CD4-positive, alpha-beta T cell (primary cell): ENCODE results near the gene NFAM1. TPM values are rescaled to one million over a fixed set of nuclear protein-coding genes. Genes with fewer than 3 reads are reported as not detected.

Experiments
- ATAC-seq: fragments of 200-7000 bp; cut with Tn5 transposase; one replicate; pipeline ENCODE4 v1.10.0; 2022; ENCODE audit warnings: mild to moderate bottlenecking; ENCODE audit not compliant: poor library complexity
- CTCF ChIA-PET: fragments of 350-600 bp; sonication (Branson Sonifier 250); formaldehyde crosslinking; loops from one replicate; lab custom pipeline; 2021; ENCODE audit warnings: antibody characterized with exemption, inconsistent platforms; lab: Charles Lee
- POLR2A ChIA-PET: fragments of 350-600 bp; sonication (Branson Sonifier 250); formaldehyde crosslinking; loops from one replicate; lab custom pipeline; 2021; ENCODE audit warnings: antibody characterized with exemption, inconsistent platforms; lab: Charles Lee
- DNase-seq, 14 experiments: peaks; one replicate each; pipeline ENCODE4 v3.0.0-alpha.2; 2013 to 2020; ENCODE audit warnings: mixed read lengths in 2 of 14
- H3K27ac ChIP-seq, 2 donors: one replicate each; pipeline versions ENCODE4 v1.5.1 to v1.7.0; 2013; ENCODE audit warnings: low read length in 2 of 2, low read depth in 1 of 2, mild to moderate bottlenecking in 1 of 2
- H3K27me3 ChIP-seq, 2 experiments: 1 replicate in 1 of 2; 2 replicates in 1 of 2; pipeline versions ENCODE4 v1.6.1 to v1.7.0; 2013; ENCODE audit warnings: low read length in 2 of 2, control low read depth in 1 of 2, mild to moderate bottlenecking in 1 of 2, moderate library complexity in 1 of 2; ENCODE audit not compliant: insufficient read depth in 2 of 2, control insufficient read depth in 1 of 2
- H3K36me3 ChIP-seq: one replicate; pipeline ENCODE4 v1.6.1; 2013; ENCODE audit warnings: low read length, control low read depth; ENCODE audit not compliant: insufficient read depth
- H3K4me1 ChIP-seq: one replicate; pipeline ENCODE4 v1.6.1; 2013; ENCODE audit warnings: low read length, control low read depth; ENCODE audit not compliant: insufficient read depth
- H3K4me3 ChIP-seq: one replicate; pipeline ENCODE4 v1.5.1; 2013; ENCODE audit warnings: mild to moderate bottlenecking, low read length, moderate library complexity
- H3K9me3 ChIP-seq, 2 experiments: 1 replicate in 1 of 2; 2 replicates in 1 of 2; pipeline versions ENCODE4 v1.6.1 to v1.7.0; 2013; ENCODE audit warnings: low read length in 2 of 2, mild to moderate bottlenecking in 2 of 2, control low read depth in 1 of 2, moderate library complexity in 1 of 2; ENCODE audit not compliant: control insufficient read depth in 1 of 2, insufficient read depth in 1 of 2
- H3K27ac Mint-ChIP-seq: one replicate; pipeline ENCODE4 v1.8.0; 2020; ENCODE audit warnings: mixed read lengths
- H3K27me3 Mint-ChIP-seq: one replicate; pipeline ENCODE4 v1.8.0; 2021; ENCODE audit warnings: mixed read lengths
- H3K36me3 Mint-ChIP-seq: one replicate; pipeline ENCODE4 v1.8.0; 2021; ENCODE audit warnings: low read depth, mixed read lengths
- H3K4me1 Mint-ChIP-seq: one replicate; pipeline ENCODE4 v1.8.0; 2021; ENCODE audit warnings: low read depth, mixed read lengths
- H3K4me3 Mint-ChIP-seq: one replicate; pipeline ENCODE4 v1.8.0; 2020; ENCODE audit warnings: mild to moderate bottlenecking, mixed read lengths
- H3K9me3 Mint-ChIP-seq: one replicate; pipeline ENCODE4 v1.8.0; 2020; ENCODE audit warnings: mixed read lengths
- intact Hi-C, 2 experiments: fragments of 100-400 bp; cut with DNase I in 1 of 2; cut with micrococcal nuclease in 1 of 2; formaldehyde crosslinking; loops; one replicate each; pipeline versions ENCODE4 v1.15.1 to v1.9.0; 2023 to 2025; cut with DNase I, micrococcal nuclease
- total RNA-seq, 174 experiments: library from RNA in 2 of 174; stranded (reverse) in 2 of 174; gene quantifications; one replicate each; pipeline ENCODE4 v1.2.3 and lab custom pipeline; 2021 to 2026
- TF ChIP-seq, protein P1 (sequence below): fragments of 200-600 bp; IDR thresholded peaks from one replicate; pipeline ENCODE4 v1.8.0; 2022; ENCODE audit warnings: antibody characterized with exemption, mild to moderate bottlenecking

The NFAM1 gene
- total RNA-seq, 2 experiments from 2014 or later, result 0.34 to 0.38 TPM

GRCh38 chr22:42440728-42441127 is 8.5 kb upstream of the NFAM1 start:
- H3K27ac Mint-ChIP-seq, result no peak overlapping the region
- no peaks in the 10 kb centered on the region for H3K27me3 Mint-ChIP-seq
- H3K4me1 ChIP-seq, result peaks cover 35% of the 10 kb centered on the region
- H3K4me3 Mint-ChIP-seq, result no peak overlapping the region
- DNase-seq, result no peak
- peaks cover 0 to 3% of the 10 kb centered on the region in 2 experiments for H3K27me3 ChIP-seq
- intact Hi-C loops, result loop anchor here (5.0 kb wide), 2 partner anchors 363 to 1153 kb away; partner anchors contain the start of genes RANGAP1 (in 1 of the 2) and SMDT1 (in 1 of the 2)
- no peak overlapping the region for H3K4me3 ChIP-seq
- no peaks in the 10 kb centered on the region for H3K9me3 ChIP-seq
- POLR2A ChIA-PET, result no interaction called here
- H3K4me1 Mint-ChIP-seq, result peaks cover 35% of the 10 kb centered on the region
- no peaks in the 10 kb centered on the region for H3K36me3 ChIP-seq
- H3K9me3 Mint-ChIP-seq, result no peaks in the 10 kb centered on the region
- no peak overlapping the region for H3K27ac ChIP-seq
- CTCF ChIA-PET, result no interaction called here
- no peak for ATAC-seq
- TF ChIP-seq, protein P1, sequence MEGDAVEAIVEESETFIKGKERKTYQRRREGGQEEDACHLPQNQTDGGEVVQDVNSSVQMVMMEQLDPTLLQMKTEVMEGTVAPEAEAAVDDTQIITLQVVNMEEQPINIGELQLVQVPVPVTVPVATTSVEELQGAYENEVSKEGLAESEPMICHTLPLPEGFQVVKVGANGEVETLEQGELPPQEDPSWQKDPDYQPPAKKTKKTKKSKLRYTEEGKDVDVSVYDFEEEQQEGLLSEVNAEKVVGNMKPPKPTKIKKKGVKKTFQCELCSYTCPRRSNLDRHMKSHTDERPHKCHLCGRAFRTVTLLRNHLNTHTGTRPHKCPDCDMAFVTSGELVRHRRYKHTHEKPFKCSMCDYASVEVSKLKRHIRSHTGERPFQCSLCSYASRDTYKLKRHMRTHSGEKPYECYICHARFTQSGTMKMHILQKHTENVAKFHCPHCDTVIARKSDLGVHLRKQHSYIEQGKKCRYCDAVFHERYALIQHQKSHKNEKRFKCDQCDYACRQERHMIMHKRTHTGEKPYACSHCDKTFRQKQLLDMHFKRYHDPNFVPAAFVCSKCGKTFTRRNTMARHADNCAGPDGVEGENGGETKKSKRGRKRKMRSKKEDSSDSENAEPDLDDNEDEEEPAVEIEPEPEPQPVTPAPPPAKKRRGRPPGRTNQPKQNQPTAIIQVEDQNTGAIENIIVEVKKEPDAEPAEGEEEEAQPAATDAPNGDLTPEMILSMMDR, result no peak
- no peaks in the 10 kb centered on the region for H3K36me3 Mint-ChIP-seq

DNA sequence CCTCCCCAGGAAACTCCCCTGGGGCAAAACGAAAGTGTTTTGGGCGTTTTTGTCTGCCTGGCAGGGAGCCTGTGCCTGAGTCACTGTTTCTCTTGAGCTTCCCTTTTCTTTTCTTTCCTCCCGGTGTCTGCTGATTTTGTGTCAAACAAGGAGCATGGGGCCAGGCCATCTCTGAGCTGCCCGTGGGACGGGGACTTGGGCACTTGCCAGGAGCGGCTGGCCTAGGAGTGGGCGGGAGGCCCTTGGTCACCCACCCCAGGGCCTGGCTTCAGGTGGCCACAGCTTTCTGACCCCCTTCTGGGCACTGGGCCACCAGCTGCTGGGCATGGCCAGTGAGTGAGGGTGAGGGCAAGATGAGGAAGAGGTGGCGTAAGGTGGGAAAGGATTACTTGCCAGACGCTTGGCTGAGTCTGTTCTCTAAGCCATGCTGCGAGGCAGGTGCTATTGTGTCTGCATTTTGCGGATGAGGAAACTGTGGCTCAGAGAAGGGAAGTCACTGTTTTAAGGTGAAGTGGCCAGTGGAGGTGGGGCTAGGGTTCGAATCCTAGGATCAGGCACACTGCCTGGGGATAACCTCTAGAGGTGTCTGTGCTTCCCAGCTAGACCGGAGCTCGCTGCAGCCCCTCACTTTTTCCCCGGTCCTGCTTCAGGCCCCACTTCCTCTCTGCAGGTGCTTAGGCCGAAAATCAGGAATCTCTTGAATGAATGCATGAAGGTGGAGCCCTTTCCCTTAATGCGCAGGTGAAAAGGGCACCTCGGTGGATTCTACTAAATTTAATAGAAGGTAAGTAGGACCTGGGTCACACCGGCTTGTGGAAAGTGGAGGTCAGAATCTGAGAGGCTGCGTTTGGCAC is 7.8 kb upstream of the NFAM1 start:
- ChIA-PET POLR2A (no interaction called here), CTCF (interaction anchor here (3.0 kb wide), 1 partner anchor 349 kb away, joined by 12 read pairs; the partner anchor contains the start of gene NDUFA6)
- peaks cover 28% of the 10 kb centered on the region for H3K4me1 ChIP-seq
- H3K4me1 Mint-ChIP-seq, result peaks cover 33% of the 10 kb centered on the region
- H3K9me3 Mint-ChIP-seq, result no peaks in the 10 kb centered on the region
- H3K36me3 Mint-ChIP-seq, result no peaks in the 10 kb centered on the region
- H3K27ac Mint-ChIP-seq, result no peak overlapping the region
- peaks cover 0 to 3% of the 10 kb centered on the region in 2 experiments for H3K27me3 ChIP-seq
- DNase-seq, result peak in 4 of 14 experiments; percentile 13 to 65 (median 50)
- intact Hi-C loops, result loop anchor here (5.0 kb wide), 4 partner anchors 163 to 1153 kb away; partner anchors contain the start of genes RANGAP1 (in 1 of the 2) and SMDT1 (in 1 of the 2)
- TF ChIP-seq, protein P1, result no peak
- H3K27me3 Mint-ChIP-seq, result no peaks in the 10 kb centered on the region
- H3K9me3 ChIP-seq, result no peaks in the 10 kb centered on the region
- H3K36me3 ChIP-seq, result no peaks in the 10 kb centered on the region
- ATAC-seq, result no peak
- H3K27ac ChIP-seq, result no peak overlapping the region
- no peak overlapping the region for H3K4me3 ChIP-seq
- H3K4me3 Mint-ChIP-seq, result no peak overlapping the region

DNA sequence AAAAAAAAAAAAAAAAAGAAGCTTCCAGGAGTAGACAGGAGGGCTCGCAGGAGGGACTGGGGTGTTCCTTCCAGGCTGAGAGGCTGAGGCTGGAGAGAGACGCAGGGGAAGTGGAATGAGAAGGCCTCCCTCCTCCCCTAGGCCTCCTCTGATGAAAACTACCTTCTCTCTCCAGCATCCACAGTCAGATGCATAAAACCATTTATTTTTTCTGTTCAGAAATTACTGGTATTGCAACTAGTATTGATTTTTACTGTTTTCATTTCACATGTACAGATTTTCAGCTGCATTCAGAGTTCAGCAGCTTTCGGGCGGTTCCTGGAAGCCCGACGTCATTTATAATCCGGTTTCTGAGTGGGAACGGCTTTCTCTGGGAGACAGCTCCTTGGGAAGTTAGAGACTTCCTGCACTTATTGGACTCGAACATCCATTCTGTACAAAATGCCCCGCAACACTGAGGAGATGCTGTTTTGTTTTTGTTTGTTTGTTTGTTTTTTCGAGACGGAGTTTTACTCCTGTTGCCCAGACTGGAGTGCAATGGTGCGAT is 6.9 kb upstream of the NFAM1 start:
- H3K27me3 ChIP-seq, result peaks cover 0 to 3% of the 10 kb centered on the region in 2 experiments
- Mint-ChIP-seq H3K9me3 (no peaks in the 10 kb centered on the region), H3K36me3 (no peaks in the 10 kb centered on the region), H3K4me1 (peaks cover 24% of the 10 kb centered on the region), H3K27me3 (no peaks in the 10 kb centered on the region), H3K27ac (no peak overlapping the region), H3K4me3 (peak overlapping the region; percentile 34)
- no peak overlapping the region for H3K4me3 ChIP-seq
- ChIA-PET POLR2A (no interaction called here), CTCF (interaction anchor here (3.0 kb wide), 1 partner anchor 348 kb away, joined by 12 read pairs; the partner anchor contains the start of gene NDUFA6)
- H3K36me3 ChIP-seq, result no peaks in the 10 kb centered on the region
- TF ChIP-seq, protein P1, result no peak
- H3K4me1 ChIP-seq, result peaks cover 18% of the 10 kb centered on the region
- DNase-seq (no peak), ATAC-seq (no peak)
- no peaks in the 10 kb centered on the region for H3K9me3 ChIP-seq
- intact Hi-C loops, result loop anchor here (5.0 kb wide), 2 partner anchors 162 to 617 kb away; no protein-coding TSS in a partner anchor
- H3K27ac ChIP-seq, result no peak overlapping the region
